Trophoblast cell (in vitro differentiated cells and primary cell): ENCODE data around the gene ZNF609.

Experiments used
- DNase-seq, 2 donors: peaks; one replicate each; pipeline ENCODE4 v3.0.0-alpha.2; 2016
- H2AFZ ChIP-seq: 2 replicates; pipeline ENCODE4 v1.6.1; 2013; ENCODE audit warnings: low read length, moderate library complexity, mild to moderate bottlenecking; ENCODE audit not compliant: insufficient read depth, poor library complexity
- H2AK5ac ChIP-seq: 2 replicates; pipeline ENCODE4 v1.6.1; 2013; ENCODE audit warnings: mild to moderate bottlenecking, low read length
- H2BK120ac ChIP-seq: 2 replicates; pipeline ENCODE4 v1.6.1; 2013; ENCODE audit warnings: low read length, mild to moderate bottlenecking, moderate library complexity; ENCODE audit not compliant: insufficient read depth, poor library complexity
- H2BK12ac ChIP-seq: 2 replicates; pipeline ENCODE4 v1.6.1; 2013; ENCODE audit warnings: mild to moderate bottlenecking, low read length, moderate library complexity
- H2BK5ac ChIP-seq: 2 replicates; pipeline ENCODE4 v1.6.1; 2013; ENCODE audit warnings: low read length, low read depth, moderate library complexity, mild to moderate bottlenecking; ENCODE audit not compliant: poor library complexity
- H3K14ac ChIP-seq: 2 replicates; pipeline ENCODE4 v1.6.1; 2013; ENCODE audit warnings: mild to moderate bottlenecking, low read length
- H3K18ac ChIP-seq: 2 replicates; pipeline ENCODE4 v1.6.1; 2013; ENCODE audit warnings: mild to moderate bottlenecking, low read length
- H3K23ac ChIP-seq: 2 replicates; pipeline ENCODE4 v1.6.1; 2013; ENCODE audit warnings: low read length
- H3K27ac ChIP-seq: 2 replicates; pipeline ENCODE4 v1.5.1; 2013; ENCODE audit warnings: low read depth, mild to moderate bottlenecking, inconsistent platforms, low read length, moderate library complexity
- H3K27me3 ChIP-seq: 2 replicates; pipeline ENCODE4 v1.6.1; 2013; ENCODE audit warnings: inconsistent platforms, mild to moderate bottlenecking, low read length, moderate library complexity; ENCODE audit not compliant: insufficient read depth
- H3K36me3 ChIP-seq, 2 experiments: 1 replicate in 1 of 2; 2 replicates in 1 of 2; pipeline ENCODE4 v1.6.1; 2013; ENCODE audit warnings: low read length in 2 of 2, mild to moderate bottlenecking in 2 of 2, moderate library complexity in 1 of 2; ENCODE audit not compliant: insufficient read depth in 2 of 2, control insufficient read depth in 1 of 2
- H3K4ac ChIP-seq: 2 replicates; pipeline ENCODE4 v1.6.1; 2013; ENCODE audit warnings: low read depth, mild to moderate bottlenecking, low read length, moderate library complexity
- H3K4me1 ChIP-seq, 2 experiments: 1 replicate in 1 of 2; 2 replicates in 1 of 2; pipeline ENCODE4 v1.6.1; 2013; ENCODE audit warnings: low read length in 2 of 2, mild to moderate bottlenecking in 2 of 2, moderate library complexity in 1 of 2; ENCODE audit not compliant: insufficient read depth in 2 of 2, control insufficient read depth in 1 of 2
- H3K4me2 ChIP-seq: 2 replicates; pipeline ENCODE4 v1.6.1; 2013; ENCODE audit warnings: inconsistent platforms, mild to moderate bottlenecking, low read length, moderate library complexity
- H3K4me3 ChIP-seq: 2 replicates; pipeline ENCODE4 v1.5.1; 2013; ENCODE audit warnings: mild to moderate bottlenecking, low read depth, low read length, inconsistent platforms
- H3K79me1 ChIP-seq: one replicate; pipeline ENCODE4 v1.6.1; 2013; ENCODE audit warnings: low read length
- H3K79me2 ChIP-seq: 2 replicates; pipeline ENCODE4 v1.6.1; 2013; ENCODE audit warnings: low read length, mild to moderate bottlenecking; ENCODE audit not compliant: control insufficient read depth, insufficient read depth, poor library complexity
- H3K9ac ChIP-seq: 2 replicates; pipeline ENCODE4 v1.6.1; 2013; ENCODE audit warnings: mild to moderate bottlenecking, low read length
- H3K9me3 ChIP-seq: 2 replicates; pipeline ENCODE4 v1.6.1; 2013; ENCODE audit warnings: low read depth, mild to moderate bottlenecking, control low read depth, inconsistent platforms, low read length; ENCODE audit not compliant: insufficient read depth
- H4K12ac ChIP-seq: 2 replicates; pipeline ENCODE4 v1.6.1; 2013; ENCODE audit warnings: low read depth, mild to moderate bottlenecking, low read length, moderate library complexity
- H4K8ac ChIP-seq: 2 replicates; pipeline ENCODE4 v1.6.1; 2013; ENCODE audit warnings: low read depth, mild to moderate bottlenecking, low read length, moderate library complexity
- H4K91ac ChIP-seq: one replicate; pipeline ENCODE4 v1.6.1; 2013; ENCODE audit warnings: low read depth, mild to moderate bottlenecking, low read length, moderate library complexity
- WGBS: extraction: QIAGEN DNeasy Blood & Tissue Kit; methylation state at CpG from one replicate; pipeline ENCODE4 v1.1.7; 2013; ENCODE audit warnings: missing lambda C conversion rate; ENCODE audit not compliant: insufficient read length, insufficient coverage; ENCODE audit errors: extremely low coverage; 5-methylcytosine and 5-hydroxymethylcytosine counted together

ZNF609 gene

DNA sequence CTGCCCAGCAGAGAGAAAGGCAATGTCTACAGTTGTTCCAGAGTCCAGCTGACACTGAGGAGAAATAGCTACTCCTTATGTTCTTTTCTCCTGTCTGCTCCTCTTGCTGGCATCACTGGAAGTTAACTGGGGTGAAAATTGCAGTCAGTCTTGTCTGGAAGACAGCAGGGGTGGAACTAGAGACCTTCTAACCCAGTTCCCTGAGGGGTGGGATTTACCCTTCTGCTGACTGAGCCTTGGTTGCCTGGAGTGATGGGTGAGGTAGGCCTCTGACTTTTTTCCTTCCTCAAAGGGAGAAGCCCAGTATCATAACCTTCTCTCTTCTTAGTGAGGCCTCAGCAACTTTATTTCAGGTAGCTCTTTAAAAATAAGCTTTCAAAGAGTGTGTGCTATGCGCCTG is 16.2 kb downstream of the ZNF609 start:
- Histone ChIP-seq H2BK12ac (no peak overlapping the region), H2AK5ac (no peak overlapping the region), H2AFZ (no peak overlapping the region), H3K79me1 (peaks cover 2% of the 10 kb centered on the region), H3K9me3 (no peaks in the 10 kb centered on the region), H2BK5ac (no peak overlapping the region), H3K27me3 (no peaks in the 10 kb centered on the region), H4K91ac (no peak overlapping the region), H4K8ac (no peak overlapping the region), H3K4me3 (no peak overlapping the region), H3K4ac (peak overlapping the region; percentile 72), H2BK120ac (peak overlapping the region; percentile 17), H4K12ac (no peak overlapping the region), H3K4me1 (peaks cover 0 to 11% of the 10 kb centered on the region in 2 experiments), H3K18ac (no peak overlapping the region), H3K36me3 (peaks cover 1 to 5% of the 10 kb centered on the region in 2 experiments), H3K23ac (no peak overlapping the region), H3K27ac (no peak overlapping the region), H3K4me2 (no peak overlapping the region), H3K14ac (no peak overlapping the region), H3K9ac (no peak overlapping the region), H3K79me2 (no peaks in the 10 kb centered on the region)
- no CpG with 5 or more reads among the region's 1 CpG for WGBS
- DNase-seq, result no peak

DNA sequence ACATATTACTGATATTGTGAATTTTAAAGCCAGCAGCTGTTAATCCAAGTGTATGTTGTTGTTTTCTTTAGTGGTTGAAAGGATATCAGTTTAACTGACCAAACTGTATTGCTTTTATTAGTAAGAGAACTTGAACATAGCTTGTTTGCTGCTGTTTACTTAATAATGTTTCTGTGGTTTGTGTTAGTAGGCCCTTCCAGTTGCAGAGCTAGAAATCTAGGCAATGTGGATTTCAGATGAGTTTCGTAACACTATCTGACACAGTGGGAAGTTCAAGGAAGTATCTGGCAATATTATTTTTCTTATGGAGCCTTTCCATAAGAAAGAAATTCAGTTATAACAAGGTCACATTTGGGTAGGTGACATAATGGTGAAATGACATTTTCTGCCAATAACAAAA is 18.5 kb downstream of the ZNF609 start:
- Histone ChIP-seq H2BK120ac (no peak overlapping the region), H3K4me3 (no peak overlapping the region), H3K79me1 (peaks cover 2% of the 10 kb centered on the region), H3K4me2 (no peak overlapping the region), H3K9ac (no peak overlapping the region), H3K18ac (no peak overlapping the region), H3K4me1 (peaks cover 0 to 11% of the 10 kb centered on the region in 2 experiments), H3K23ac (no peak overlapping the region), H3K36me3 (peaks cover 0 to 4% of the 10 kb centered on the region in 2 experiments), H3K9me3 (no peaks in the 10 kb centered on the region), H3K14ac (no peak overlapping the region), H3K4ac (no peak overlapping the region), H4K8ac (no peak overlapping the region), H2AK5ac (no peak overlapping the region), H2BK12ac (no peak overlapping the region), H2AFZ (no peak overlapping the region), H3K27ac (no peak overlapping the region), H3K27me3 (no peaks in the 10 kb centered on the region), H4K12ac (no peak overlapping the region), H4K91ac (no peak overlapping the region), H2BK5ac (no peak overlapping the region), H3K79me2 (no peaks in the 10 kb centered on the region)
- DNase-seq, result no peak
- no CpG with 5 or more reads among the region's 1 CpG for WGBS

DNA sequence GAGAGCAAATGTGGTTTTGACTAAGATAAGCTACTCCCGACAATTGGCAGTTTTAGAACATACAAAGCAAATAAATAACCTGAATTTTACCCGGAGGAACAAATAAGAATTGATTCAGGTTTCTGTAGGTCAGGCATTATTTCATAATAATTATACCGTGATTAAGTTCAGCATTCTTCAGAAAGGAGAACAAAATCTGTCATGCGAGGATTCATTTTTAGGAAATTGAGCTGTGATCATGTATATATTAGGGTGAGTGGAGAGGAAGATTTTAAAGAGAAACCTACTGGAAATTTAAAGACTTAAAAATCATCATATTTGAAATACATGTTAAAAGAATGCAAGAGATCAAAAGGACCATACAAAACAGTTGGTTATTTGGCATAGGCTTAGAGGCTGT is 20.5 kb downstream of the ZNF609 start:
- Histone ChIP-seq H3K14ac (no peak overlapping the region), H4K91ac (no peak overlapping the region), H3K9ac (no peak overlapping the region), H3K9me3 (no peaks in the 10 kb centered on the region), H2BK120ac (no peak overlapping the region), H3K4me1 (peaks cover 0 to 10% of the 10 kb centered on the region in 2 experiments), H4K8ac (no peak overlapping the region), H3K36me3 (peaks cover 0 to 4% of the 10 kb centered on the region in 2 experiments), H3K27ac (no peak overlapping the region), H3K23ac (no peak overlapping the region), H3K4me3 (no peak overlapping the region), H2AFZ (no peak overlapping the region), H2BK5ac (no peak overlapping the region), H3K79me1 (peaks cover 2% of the 10 kb centered on the region), H3K79me2 (no peaks in the 10 kb centered on the region), H3K27me3 (no peaks in the 10 kb centered on the region), H3K18ac (no peak overlapping the region), H3K4ac (no peak overlapping the region), H2AK5ac (no peak overlapping the region), H3K4me2 (no peak overlapping the region), H4K12ac (no peak overlapping the region), H2BK12ac (no peak overlapping the region)
- no CpG with 5 or more reads among the region's 4 CpGs for WGBS
- DNase-seq, result no peak

DNA sequence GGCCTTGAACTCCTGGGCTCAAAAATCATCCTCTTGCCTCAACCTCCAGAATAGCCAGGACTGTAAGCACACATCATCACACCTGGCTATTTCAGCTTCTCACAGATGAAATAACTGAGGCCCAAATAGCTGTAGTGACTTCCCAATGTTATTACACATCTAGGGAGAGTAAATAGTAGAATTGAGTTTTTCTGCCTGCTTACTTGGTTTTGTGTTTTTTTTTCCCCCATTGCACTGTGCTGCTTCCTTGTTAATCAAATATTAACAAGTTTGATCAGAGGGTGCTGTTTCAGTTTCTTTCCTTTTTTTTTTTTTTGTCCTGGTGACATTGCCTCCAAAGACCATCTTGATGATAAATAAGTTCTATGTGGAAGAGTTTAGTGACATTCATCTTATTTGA is 23.4 kb downstream of the ZNF609 start:
- no peak overlapping the region for H4K8ac ChIP-seq
- no peak overlapping the region for H2BK5ac ChIP-seq
- no peak overlapping the region for H3K18ac ChIP-seq
- no peak overlapping the region for H3K4me2 ChIP-seq
- peaks cover 3 to 7% of the 10 kb centered on the region in 2 experiments for H3K36me3 ChIP-seq
- H4K12ac ChIP-seq, result no peak overlapping the region
- H2BK120ac ChIP-seq, result no peak overlapping the region
- no peak overlapping the region for H3K14ac ChIP-seq
- no peak overlapping the region for H3K4me3 ChIP-seq
- H3K9ac ChIP-seq, result no peak overlapping the region
- H3K27me3 ChIP-seq, result no peaks in the 10 kb centered on the region
- no peak overlapping the region for H2BK12ac ChIP-seq
- no peaks in the 10 kb centered on the region for H3K79me1 ChIP-seq
- no peak overlapping the region for H3K4ac ChIP-seq
- no peak overlapping the region for H2AFZ ChIP-seq
- no peaks in the 10 kb centered on the region for H3K79me2 ChIP-seq
- H3K27ac ChIP-seq, result no peak overlapping the region
- DNase-seq, result no peak
- H2AK5ac ChIP-seq, result no peak overlapping the region
- H3K23ac ChIP-seq, result no peak overlapping the region
- no peaks in the 10 kb centered on the region for H3K4me1 ChIP-seq
- no peaks in the 10 kb centered on the region for H3K9me3 ChIP-seq
- no peak overlapping the region for H4K91ac ChIP-seq
